ENCODE results near the gene STYXL2.

STYXL2 gene

GRCh38 chr1:167081594-167082156, 12.2 kb upstream of the STYXL2 start:
- DNase-seq, result no peak

GRCh38 chr1:167082511-167083027, 11.3 kb upstream of the STYXL2 start:
- DNase-seq, result no peak

- DNase-seq, result no peak
Measured at GRCh38 chr1:167083066-167083665, 10.7 kb upstream of the STYXL2 start.

GRCh38 chr1:167083871-167084270, 10.0 kb upstream of the STYXL2 start:
- no peak for DNase-seq

GRCh38 chr1:167084757-167085156, 9.1 kb upstream of the STYXL2 start:
- DNase-seq, result no peak

- no peak for DNase-seq
Measured at GRCh38 chr1:167086033-167086432, 7.8 kb upstream of the STYXL2 start.

- no peak for DNase-seq
Measured at GRCh38 chr1:167086768-167087167, 7.1 kb upstream of the STYXL2 start.

- DNase-seq, result no peak
Measured at GRCh38 chr1:167088746-167089417, 5.0 kb upstream of the STYXL2 start.

GRCh38 chr1:167089939-167090313, 3.9 kb upstream of the STYXL2 start:
- DNase-seq, result no peak

GRCh38 chr1:167090314-167090942, 3.4 kb upstream of the STYXL2 start, which contains the start of gene GPA33:
Gene GPA33 (minus strand): TSS chr1:167090377. CDS start chr1:167090287, 90 bp downstream.
- DNase-seq, result no peak

- no peak for DNase-seq
Measured at GRCh38 chr1:167092653-167093052, 1.2 kb upstream of the STYXL2 start.

- no peak for DNase-seq
Measured at GRCh38 chr1:167094690-167095089, 815 bp downstream of the STYXL2 start.

GRCh38 chr1:167095368-167095767, 1.5 kb downstream of the STYXL2 start:
- DNase-seq, result no peak

- no peak for DNase-seq
Measured at GRCh38 chr1:167099851-167100250, 6.0 kb downstream of the STYXL2 start.

GRCh38 chr1:167100730-167101129, 6.9 kb downstream of the STYXL2 start:
- DNase-seq, result no peak

GRCh38 chr1:167101754-167102153, 7.9 kb downstream of the STYXL2 start:
- DNase-seq, result no peak

- no peak for DNase-seq
Measured at GRCh38 chr1:167102906-167103573, 9.2 kb downstream of the STYXL2 start.

GRCh38 chr1:167104256-167104633, 10.4 kb downstream of the STYXL2 start:
- no peak for DNase-seq

- no peak for DNase-seq
Measured at GRCh38 chr1:167105271-167106118, 11.6 kb downstream of the STYXL2 start.

GRCh38 chr1:167106119-167106461, 12.2 kb downstream of the STYXL2 start:
- DNase-seq, result no peak

GRCh38 chr1:167107456-167107855, 13.6 kb downstream of the STYXL2 start:
- no peak for DNase-seq

GRCh38 chr1:167109125-167109524, 15.2 kb downstream of the STYXL2 start:
- no peak for DNase-seq
